ENCODE results near the gene STT3B.

STT3B gene

GRCh38 chr3:31516757-31517156, 16.0 kb upstream of the STT3B start:
- Histone ChIP-seq H3K9ac (ENCODE audit: low read depth in 1 of 2, low read length in 2 of 2) (no peak overlapping the region), H3K27ac (ENCODE audit: low read depth in 2 of 2, low read length in 2 of 2) (no peak overlapping the region), H3K36me3 (ENCODE audit: control insufficient read depth in 2 of 2, insufficient read depth in 2 of 2, low read length in 2 of 2) (no peaks in the 10 kb centered on the region), H3K4me1 (ENCODE audit: control insufficient read depth in 2 of 2, insufficient read depth in 2 of 2, low read length in 2 of 2) (no peaks in the 10 kb centered on the region), H3K4me3 (ENCODE audit: low read length in 2 of 2) (no peak overlapping the region), H3K9me3 (ENCODE audit: control insufficient read depth in 2 of 2, low read length in 2 of 2) (no peaks in the 10 kb centered on the region), H3K27me3 (ENCODE audit: control insufficient read depth in 2 of 2, insufficient read depth in 2 of 2, low read length in 2 of 2) (no peaks in the 10 kb centered on the region)

DNA sequence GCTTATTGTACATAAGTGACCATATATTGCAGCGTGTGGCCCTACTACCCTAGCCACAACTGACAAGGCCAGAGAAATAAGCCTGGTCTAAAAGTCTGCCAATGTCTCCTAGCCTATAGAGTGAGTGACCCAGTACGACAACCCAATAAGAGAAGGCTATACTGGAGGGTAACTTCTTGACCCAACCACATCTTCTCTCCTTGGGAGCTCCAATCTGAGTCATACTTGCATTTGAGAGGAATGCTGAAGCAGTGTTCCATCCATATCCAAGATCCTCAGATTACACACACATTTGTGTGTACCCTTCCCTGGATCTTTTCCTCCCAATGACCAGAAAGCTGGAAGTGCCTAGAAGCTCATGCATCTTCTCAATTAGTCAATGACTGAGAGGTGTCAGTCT, 11.3 kb upstream of the STT3B start:
- Histone ChIP-seq H3K36me3 (ENCODE audit: control insufficient read depth in 2 of 2, insufficient read depth in 2 of 2, low read length in 2 of 2) (no peaks in the 10 kb centered on the region), H3K4me3 (ENCODE audit: low read length in 2 of 2) (no peak overlapping the region), H3K9me3 (ENCODE audit: control insufficient read depth in 2 of 2, low read length in 2 of 2) (no peaks in the 10 kb centered on the region), H3K4me1 (ENCODE audit: control insufficient read depth in 2 of 2, insufficient read depth in 2 of 2, low read length in 2 of 2) (no peaks in the 10 kb centered on the region), H3K27me3 (ENCODE audit: control insufficient read depth in 2 of 2, insufficient read depth in 2 of 2, low read length in 2 of 2) (no peaks in the 10 kb centered on the region), H3K9ac (ENCODE audit: low read depth in 1 of 2, low read length in 2 of 2) (no peak overlapping the region), H3K27ac (ENCODE audit: low read depth in 2 of 2, low read length in 2 of 2) (no peak overlapping the region)

DNA sequence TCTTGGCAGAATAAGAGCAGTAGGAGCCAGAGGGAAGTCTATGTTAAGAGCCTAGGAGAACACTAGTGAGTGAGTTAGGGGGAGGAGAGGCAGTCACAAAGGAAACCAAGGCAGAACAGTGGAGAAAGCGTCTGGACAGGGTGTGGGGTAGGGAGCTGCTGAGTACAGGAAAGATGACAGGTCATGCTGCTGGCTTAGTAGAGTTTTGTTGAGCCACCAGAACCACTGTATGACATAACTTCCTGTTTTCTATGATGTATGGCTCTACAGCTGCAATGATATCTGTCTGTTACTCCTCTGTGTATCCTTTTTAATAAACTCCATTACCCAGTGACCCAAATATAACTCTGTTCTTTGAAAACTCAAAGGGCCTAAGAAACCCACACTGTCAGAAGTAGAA, 10.6 kb upstream of the STT3B start:
- Histone ChIP-seq H3K36me3 (ENCODE audit: control insufficient read depth in 2 of 2, insufficient read depth in 2 of 2, low read length in 2 of 2) (no peaks in the 10 kb centered on the region), H3K4me3 (ENCODE audit: low read length in 2 of 2) (no peak overlapping the region)

DNA sequence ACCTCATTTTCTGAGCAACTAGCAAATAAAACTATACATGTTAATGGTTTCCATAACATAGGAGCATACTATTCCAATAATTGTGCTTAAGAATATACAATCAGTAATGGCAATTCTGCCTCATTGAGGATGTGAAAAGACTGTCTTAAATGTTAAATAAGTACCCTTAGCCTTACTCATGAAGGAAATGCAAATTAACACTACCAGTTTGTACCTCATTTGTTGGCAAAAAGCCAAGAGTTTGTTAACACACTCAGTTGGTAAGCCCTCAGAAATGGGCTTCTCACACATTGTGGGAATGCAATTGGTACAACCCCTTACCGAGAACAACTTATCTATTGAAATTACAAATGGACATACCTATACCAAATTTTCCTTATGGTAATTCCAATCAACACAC, 9.2 kb upstream of the STT3B start:
- no peak overlapping the region for H3K27ac ChIP-seq (ENCODE audit: low read depth in 2 of 2, low read length in 2 of 2)
- H3K4me3 ChIP-seq (ENCODE audit: low read length in 2 of 2), result no peak overlapping the region
- H3K9me3 ChIP-seq (ENCODE audit: control insufficient read depth in 2 of 2, low read length in 2 of 2), result no peaks in the 10 kb centered on the region
- H3K36me3 ChIP-seq (ENCODE audit: control insufficient read depth in 2 of 2, insufficient read depth in 2 of 2, low read length in 2 of 2), result no peaks in the 10 kb centered on the region
- H3K9ac ChIP-seq (ENCODE audit: low read depth in 1 of 2, low read length in 2 of 2), result no peak overlapping the region
- no peaks in the 10 kb centered on the region for H3K4me1 ChIP-seq (ENCODE audit: control insufficient read depth in 2 of 2, insufficient read depth in 2 of 2, low read length in 2 of 2)
- H3K27me3 ChIP-seq (ENCODE audit: control insufficient read depth in 2 of 2, insufficient read depth in 2 of 2, low read length in 2 of 2), result no peaks in the 10 kb centered on the region

More for the DNA sequence above, 10.6 kb upstream of the STT3B start:
- Histone ChIP-seq H3K4me1 (ENCODE audit: control insufficient read depth in 2 of 2, insufficient read depth in 2 of 2, low read length in 2 of 2) (no peaks in the 10 kb centered on the region), H3K9ac (ENCODE audit: low read depth in 1 of 2, low read length in 2 of 2) (no peak overlapping the region), H3K9me3 (ENCODE audit: control insufficient read depth in 2 of 2, low read length in 2 of 2) (no peaks in the 10 kb centered on the region), H3K27me3 (ENCODE audit: control insufficient read depth in 2 of 2, insufficient read depth in 2 of 2, low read length in 2 of 2) (no peaks in the 10 kb centered on the region), H3K27ac (ENCODE audit: low read depth in 2 of 2, low read length in 2 of 2) (no peak overlapping the region)

DNA sequence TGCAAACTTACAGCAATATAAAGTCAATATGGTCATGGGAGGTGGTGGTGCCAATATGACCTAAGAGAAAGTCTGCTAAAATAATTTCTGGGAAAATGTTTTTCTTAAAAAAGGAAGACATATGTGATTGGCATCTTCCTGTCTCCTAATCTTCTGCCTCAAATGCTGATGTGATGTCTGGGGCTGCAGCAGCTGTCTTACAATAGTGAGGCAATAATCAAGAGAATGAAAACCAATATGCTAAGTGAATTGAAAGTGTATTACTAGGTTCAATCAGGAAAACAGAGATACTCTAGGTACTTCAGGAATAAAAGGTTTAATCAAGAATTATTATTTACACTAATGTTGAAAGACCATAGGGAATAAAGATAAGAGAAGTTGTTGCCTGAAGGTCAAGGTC, 7.2 kb upstream of the STT3B start:
- Histone ChIP-seq H3K4me3 (ENCODE audit: low read length in 2 of 2) (no peak overlapping the region), H3K9ac (ENCODE audit: low read depth in 1 of 2, low read length in 2 of 2) (no peak overlapping the region), H3K36me3 (ENCODE audit: control insufficient read depth in 2 of 2, insufficient read depth in 2 of 2, low read length in 2 of 2) (no peaks in the 10 kb centered on the region), H3K27me3 (ENCODE audit: control insufficient read depth in 2 of 2, insufficient read depth in 2 of 2, low read length in 2 of 2) (no peaks in the 10 kb centered on the region), H3K9me3 (ENCODE audit: control insufficient read depth in 2 of 2, low read length in 2 of 2) (no peaks in the 10 kb centered on the region), H3K4me1 (ENCODE audit: control insufficient read depth in 2 of 2, insufficient read depth in 2 of 2, low read length in 2 of 2) (no peaks in the 10 kb centered on the region), H3K27ac (ENCODE audit: low read depth in 2 of 2, low read length in 2 of 2) (no peak overlapping the region)

DNA sequence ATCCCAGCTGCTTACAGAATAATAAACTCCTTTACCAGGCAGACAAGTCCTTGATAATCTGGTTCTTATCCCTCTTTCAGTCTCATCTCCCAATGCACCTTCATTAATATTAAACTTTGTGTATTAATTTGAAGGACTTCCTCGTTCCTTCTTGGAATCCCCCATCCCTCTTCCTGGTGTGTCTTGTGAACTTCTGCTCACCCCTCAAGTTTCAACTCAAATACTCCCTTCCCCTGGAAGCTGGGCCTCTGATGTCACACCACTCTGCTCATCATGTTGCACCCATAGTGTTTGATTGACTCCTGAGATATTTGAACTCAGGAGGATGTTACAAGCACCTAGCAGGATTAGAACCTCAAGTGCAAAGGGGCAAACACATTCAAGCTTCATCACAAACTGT, 3.3 kb upstream of the STT3B start:
- no peaks in the 10 kb centered on the region for H3K27me3 ChIP-seq (ENCODE audit: control insufficient read depth in 2 of 2, insufficient read depth in 2 of 2, low read length in 2 of 2)
- no peak overlapping the region for H3K9ac ChIP-seq (ENCODE audit: low read depth in 1 of 2, low read length in 2 of 2)
- H3K4me3 ChIP-seq (ENCODE audit: low read length in 2 of 2), result no peak overlapping the region
- H3K27ac ChIP-seq (ENCODE audit: low read depth in 2 of 2, low read length in 2 of 2), result no peak overlapping the region
- no peaks in the 10 kb centered on the region for H3K9me3 ChIP-seq (ENCODE audit: control insufficient read depth in 2 of 2, low read length in 2 of 2)
- H3K36me3 ChIP-seq (ENCODE audit: control insufficient read depth in 2 of 2, insufficient read depth in 2 of 2, low read length in 2 of 2), result no peaks in the 10 kb centered on the region
- H3K4me1 ChIP-seq (ENCODE audit: control insufficient read depth in 2 of 2, insufficient read depth in 2 of 2, low read length in 2 of 2), result peaks cover under 1 to 6% of the 10 kb centered on the region in 2 donors

GRCh38 chr3:31530039-31530959, 2.4 kb upstream of the STT3B start:
- Histone ChIP-seq H3K27ac (ENCODE audit: low read depth in 2 of 2, low read length in 2 of 2) (no peak overlapping the region), H3K27me3 (ENCODE audit: control insufficient read depth in 2 of 2, insufficient read depth in 2 of 2, low read length in 2 of 2) (no peaks in the 10 kb centered on the region), H3K9ac (ENCODE audit: low read depth in 1 of 2, low read length in 2 of 2) (no peak overlapping the region), H3K9me3 (ENCODE audit: control insufficient read depth in 2 of 2, low read length in 2 of 2) (no peaks in the 10 kb centered on the region), H3K4me1 (ENCODE audit: control insufficient read depth in 2 of 2, insufficient read depth in 2 of 2, low read length in 2 of 2) (peaks cover 4 to 12% of the 10 kb centered on the region in 2 donors), H3K36me3 (ENCODE audit: control insufficient read depth in 2 of 2, insufficient read depth in 2 of 2, low read length in 2 of 2) (no peaks in the 10 kb centered on the region), H3K4me3 (ENCODE audit: low read length in 2 of 2) (no peak overlapping the region)

- Histone ChIP-seq H3K4me3 (ENCODE audit: low read length in 2 of 2) (peak overlapping the region; percentile 85 to 95), H3K36me3 (ENCODE audit: control insufficient read depth in 2 of 2, insufficient read depth in 2 of 2, low read length in 2 of 2) (no peaks in the 10 kb centered on the region), H3K9ac (ENCODE audit: low read depth in 1 of 2, low read length in 2 of 2) (peak overlapping the region in 1 of 2 donors; percentile 83), H3K9me3 (ENCODE audit: control insufficient read depth in 2 of 2, low read length in 2 of 2) (no peaks in the 10 kb centered on the region), H3K27ac (ENCODE audit: low read depth in 2 of 2, low read length in 2 of 2) (no peak overlapping the region), H3K27me3 (ENCODE audit: control insufficient read depth in 2 of 2, insufficient read depth in 2 of 2, low read length in 2 of 2) (no peaks in the 10 kb centered on the region), H3K4me1 (ENCODE audit: control insufficient read depth in 2 of 2, insufficient read depth in 2 of 2, low read length in 2 of 2) (peaks cover 6 to 15% of the 10 kb centered on the region in 2 donors)
Observed at GRCh38 chr3:31530960-31531335, 1.8 kb upstream of the STT3B start.

DNA sequence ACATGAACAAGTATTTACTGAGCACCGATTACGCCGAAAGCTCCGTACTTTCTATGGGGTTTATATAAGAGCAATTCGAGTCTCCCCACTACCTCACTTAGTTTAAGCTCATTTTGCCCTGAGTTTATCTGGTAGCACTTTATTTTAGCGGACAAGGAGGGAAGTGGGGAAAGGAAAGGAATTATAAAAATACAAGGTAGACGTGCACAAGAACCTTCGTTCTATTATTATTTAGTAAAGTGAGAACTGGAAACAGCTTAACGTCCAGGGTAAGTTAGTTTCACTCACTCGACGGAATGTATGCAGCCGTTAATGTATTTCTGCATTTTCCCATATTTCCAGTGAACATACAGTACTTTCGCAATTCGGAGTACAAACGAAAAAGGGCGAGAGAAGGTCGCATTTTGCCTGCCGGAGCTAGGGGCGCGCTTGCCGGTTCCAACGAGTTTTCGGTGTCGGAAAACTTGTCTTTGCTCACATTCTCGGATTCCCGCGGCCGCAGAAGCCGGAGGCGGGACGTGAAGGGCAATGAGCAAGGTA, 1.2 kb upstream of the STT3B start:
- no peaks in the 10 kb centered on the region for H3K9me3 ChIP-seq (ENCODE audit: control insufficient read depth in 2 of 2, low read length in 2 of 2)
- peak overlapping the region; percentile 98 to 99 for H3K27ac ChIP-seq (ENCODE audit: low read depth in 2 of 2, low read length in 2 of 2)
- peaks cover 9 to 21% of the 10 kb centered on the region in 2 donors for H3K4me1 ChIP-seq (ENCODE audit: control insufficient read depth in 2 of 2, insufficient read depth in 2 of 2, low read length in 2 of 2)
- no peaks in the 10 kb centered on the region for H3K27me3 ChIP-seq (ENCODE audit: control insufficient read depth in 2 of 2, insufficient read depth in 2 of 2, low read length in 2 of 2)
- peak overlapping the region; percentile 82 to 83 for H3K9ac ChIP-seq (ENCODE audit: low read depth in 1 of 2, low read length in 2 of 2)
- peak overlapping the region; percentile 85 to 95 for H3K4me3 ChIP-seq (ENCODE audit: low read length in 2 of 2)
- H3K36me3 ChIP-seq (ENCODE audit: control insufficient read depth in 2 of 2, insufficient read depth in 2 of 2, low read length in 2 of 2), result no peaks in the 10 kb centered on the region

DNA sequence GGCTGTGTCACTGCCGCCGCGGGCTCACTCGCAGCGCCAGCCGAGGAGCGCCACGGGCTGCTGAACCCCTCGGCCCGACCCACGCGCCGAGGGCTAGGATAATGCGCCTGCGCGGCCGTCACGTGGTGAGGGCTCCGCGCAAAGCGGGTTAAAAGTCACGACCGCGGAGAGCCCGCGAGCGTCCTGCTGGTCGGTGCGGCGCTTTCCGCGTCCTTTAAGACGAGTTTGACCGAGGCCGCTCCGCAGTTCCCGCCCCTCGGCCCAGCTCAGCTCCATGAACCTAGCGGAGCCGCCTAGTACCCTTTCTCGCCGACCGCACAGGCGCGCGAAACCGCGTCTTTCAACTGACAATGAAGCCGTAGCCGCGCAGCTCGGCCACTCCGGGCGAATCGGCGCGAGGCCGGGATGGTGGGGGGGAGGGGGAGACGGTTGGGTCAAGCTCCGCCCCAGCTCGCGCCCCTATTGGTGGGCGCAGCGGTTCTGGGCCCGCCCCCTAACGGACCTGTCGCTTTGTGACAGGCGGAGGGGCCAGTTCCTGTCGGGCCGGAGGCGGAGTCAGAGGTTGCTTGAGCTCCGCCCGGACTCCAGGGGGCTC, 636 bp upstream of the STT3B start:
- Histone ChIP-seq H3K36me3 (ENCODE audit: control insufficient read depth in 2 of 2, insufficient read depth in 2 of 2, low read length in 2 of 2) (no peaks in the 10 kb centered on the region), H3K9ac (ENCODE audit: low read depth in 1 of 2, low read length in 2 of 2) (peak overlapping the region; percentile 82 to 83), H3K27ac (ENCODE audit: low read depth in 2 of 2, low read length in 2 of 2) (peak overlapping the region; percentile 98 to 99), H3K4me3 (ENCODE audit: low read length in 2 of 2) (peak overlapping the region; percentile 85 to 95), H3K9me3 (ENCODE audit: control insufficient read depth in 2 of 2, low read length in 2 of 2) (no peaks in the 10 kb centered on the region), H3K4me1 (ENCODE audit: control insufficient read depth in 2 of 2, insufficient read depth in 2 of 2, low read length in 2 of 2) (peaks cover 13 to 26% of the 10 kb centered on the region in 2 donors), H3K27me3 (ENCODE audit: control insufficient read depth in 2 of 2, insufficient read depth in 2 of 2, low read length in 2 of 2) (no peaks in the 10 kb centered on the region)

Data from mucosa of rectum (tissue), 2 donors.